BLaER1 treated with 17β-estradiol and CSF1 and Interleukin-3, amounts not matched to agents 10 nM and 100 nM (cell line): ENCODE results near the gene PGAP1.

ENCODE experiments used
- H3K27ac ChIP-seq, 11 experiments: shearing (Covaris generic); formaldehyde crosslinking; 2 replicates each; pipeline ENCODE4 v1.8.1; 2022
- H3K27me3 ChIP-seq, 11 experiments: shearing (Covaris generic); formaldehyde crosslinking; 2 replicates each; pipeline ENCODE4 v1.8.1; 2022
- H3K36me3 ChIP-seq, 11 experiments: shearing (Covaris generic); formaldehyde crosslinking; 2 replicates each; pipeline ENCODE4 v1.8.1; 2022
- H3K4me1 ChIP-seq, 10 experiments: shearing (Covaris generic); formaldehyde crosslinking; 2 replicates each; pipeline ENCODE4 v1.8.1; 2022
- H3K4me2 ChIP-seq, 11 experiments: shearing (Covaris generic); formaldehyde crosslinking; 2 replicates each; pipeline ENCODE4 v1.8.1; 2022
- H3K4me3 ChIP-seq, 10 experiments: shearing (Covaris generic); formaldehyde crosslinking; 2 replicates each; pipeline ENCODE4 v1.8.1; 2022
- H3K9ac ChIP-seq, 11 experiments: shearing (Covaris generic); formaldehyde crosslinking; 2 replicates each; pipeline ENCODE4 v1.8.1; 2022
- H3K9me3 ChIP-seq, 11 experiments: shearing (Covaris generic); formaldehyde crosslinking; replicated peaks in 1 of 11; 2 replicates each; pipeline ENCODE4 v1.8.1; 2022
- H4K20me1 ChIP-seq, 11 experiments: shearing (Covaris generic); formaldehyde crosslinking; 2 replicates each; pipeline ENCODE4 v1.8.1; 2022
- Cebpa-rat ChIP-seq, 11 experiments: shearing (Covaris generic); IDR thresholded peaks; 2 replicates each; pipeline ENCODE4 v1.8.1; 2022

The PGAP1 gene

DNA sequence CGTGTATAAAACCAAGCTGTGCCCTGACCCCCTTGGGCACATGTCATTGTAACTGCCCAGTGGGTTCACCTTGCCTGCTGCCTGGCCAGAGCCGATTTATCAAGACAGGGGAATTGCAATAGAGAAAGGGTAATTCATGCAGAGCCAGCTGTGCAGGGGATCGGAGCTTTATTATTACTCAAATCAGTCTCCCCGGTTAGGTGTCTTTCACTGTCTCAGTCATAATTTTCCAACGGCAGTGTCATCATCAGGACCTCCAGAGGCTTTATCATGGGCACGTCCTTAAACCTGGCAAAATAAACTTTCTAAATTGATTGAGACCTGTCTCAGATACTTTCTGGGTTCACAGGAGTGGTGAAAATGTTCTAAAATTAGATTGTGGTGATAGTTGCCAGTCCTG lies 29.6 kb upstream of the PGAP1 start:
- Histone ChIP-seq H3K27ac (no peak overlapping the region), H3K4me2 (no peak overlapping the region)
- no peak for TF ChIP-seq Cebpa-rat (IDR thresholded peaks at IDR 0.05)

DNA sequence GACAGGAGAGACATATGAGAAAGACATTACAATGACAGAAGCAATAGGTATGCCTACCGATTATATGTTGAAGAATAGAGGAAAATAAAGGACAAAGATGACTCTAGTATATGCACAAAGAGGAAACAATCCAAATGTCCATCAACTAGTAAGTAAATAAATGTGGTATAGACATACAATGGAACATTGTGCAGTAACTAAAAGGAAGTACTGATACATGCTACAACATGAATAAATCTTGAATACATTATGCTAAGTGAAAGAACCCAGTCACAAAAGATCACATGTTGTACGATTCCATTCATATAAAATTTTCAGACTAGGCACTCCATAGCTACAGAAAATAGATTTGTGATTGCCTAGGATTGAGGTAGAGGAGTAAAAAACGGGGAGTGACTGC lies 28.5 kb upstream of the PGAP1 start:
- no peak for TF ChIP-seq Cebpa-rat (IDR thresholded peaks at IDR 0.05)
- Histone ChIP-seq H3K9ac (no peak overlapping the region), H3K9me3 (peaks cover 0 to 5% (median 0%) of the 10 kb centered on the region in 11 experiments; a peak in 2 of 22 replicates), H3K36me3 (no peaks in the 10 kb centered on the region), H3K27me3 (no peaks in the 10 kb centered on the region), H3K4me1 (no peaks in the 10 kb centered on the region), H3K27ac (no peak overlapping the region), H3K4me2 (no peak overlapping the region), H4K20me1 (no peaks in the 10 kb centered on the region), H3K4me3 (no peak overlapping the region)

More for the DNA sequence above, 29.6 kb upstream of the PGAP1 start:
- Histone ChIP-seq H3K9me3 (peaks cover 0 to 5% (median 0%) of the 10 kb centered on the region in 11 experiments; a peak in 2 of 22 replicates), H3K9ac (no peak overlapping the region), H4K20me1 (no peaks in the 10 kb centered on the region), H3K27me3 (no peaks in the 10 kb centered on the region), H3K4me3 (no peak overlapping the region), H3K36me3 (no peaks in the 10 kb centered on the region), H3K4me1 (no peaks in the 10 kb centered on the region)

DNA sequence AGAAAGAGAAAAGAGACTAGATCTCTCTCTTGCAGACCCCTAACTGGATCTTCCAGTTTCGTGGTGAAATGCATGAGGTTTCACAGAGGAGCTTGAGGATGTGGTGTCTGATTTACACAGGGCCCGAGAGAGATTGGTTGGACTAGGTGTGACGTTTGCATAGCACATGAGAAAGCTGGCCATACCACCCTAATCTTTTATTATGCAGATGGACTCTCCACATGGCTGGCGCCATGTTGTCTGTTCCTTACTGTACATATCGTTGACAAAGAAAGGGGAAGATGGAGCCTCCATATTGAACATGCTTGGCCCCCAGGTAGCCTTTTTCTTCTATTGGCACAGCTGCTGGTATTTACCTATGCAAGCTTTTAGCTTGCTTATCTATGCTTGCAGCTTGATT lies 27.5 kb upstream of the PGAP1 start:
- Histone ChIP-seq H3K9me3 (peaks cover 0 to 5% (median 0%) of the 10 kb centered on the region in 11 experiments; a peak in 2 of 22 replicates), H3K27me3 (no peaks in the 10 kb centered on the region), H3K36me3 (no peaks in the 10 kb centered on the region), H3K4me3 (no peak overlapping the region), H3K4me2 (no peak overlapping the region), H4K20me1 (no peaks in the 10 kb centered on the region), H3K27ac (no peak overlapping the region), H3K4me1 (no peaks in the 10 kb centered on the region), H3K9ac (no peak overlapping the region)
- no peak for TF ChIP-seq Cebpa-rat (IDR thresholded peaks at IDR 0.05)

DNA sequence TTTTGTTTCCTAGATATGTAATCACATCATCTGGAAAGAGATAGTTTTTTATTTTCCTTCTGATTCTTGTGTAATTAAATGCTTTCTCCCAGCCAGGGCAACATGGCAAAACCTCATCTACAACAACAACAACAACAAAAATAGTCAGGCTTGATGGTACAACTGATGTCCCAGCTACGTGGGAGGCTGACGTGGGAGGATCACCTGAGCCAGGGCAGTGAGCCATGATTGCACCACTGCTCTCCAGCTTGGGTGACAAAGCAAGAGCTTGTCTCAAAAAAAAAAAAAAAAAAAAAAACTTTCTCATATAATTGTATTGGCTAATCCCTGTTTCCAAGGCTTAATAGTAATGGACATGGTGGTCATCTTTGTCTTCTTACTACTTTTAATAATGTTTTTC lies 26.4 kb upstream of the PGAP1 start:
- no peak for TF ChIP-seq Cebpa-rat (IDR thresholded peaks at IDR 0.05)
- H3K36me3 ChIP-seq, result no peaks in the 10 kb centered on the region
- no peaks in the 10 kb centered on the region for H3K4me1 ChIP-seq
- H3K4me3 ChIP-seq, result no peak overlapping the region
- no peaks in the 10 kb centered on the region for H3K9me3 ChIP-seq
- H3K4me2 ChIP-seq, result no peak overlapping the region
- H3K9ac ChIP-seq, result no peak overlapping the region
- no peak overlapping the region for H3K27ac ChIP-seq
- no peaks in the 10 kb centered on the region for H3K27me3 ChIP-seq
- no peaks in the 10 kb centered on the region for H4K20me1 ChIP-seq

DNA sequence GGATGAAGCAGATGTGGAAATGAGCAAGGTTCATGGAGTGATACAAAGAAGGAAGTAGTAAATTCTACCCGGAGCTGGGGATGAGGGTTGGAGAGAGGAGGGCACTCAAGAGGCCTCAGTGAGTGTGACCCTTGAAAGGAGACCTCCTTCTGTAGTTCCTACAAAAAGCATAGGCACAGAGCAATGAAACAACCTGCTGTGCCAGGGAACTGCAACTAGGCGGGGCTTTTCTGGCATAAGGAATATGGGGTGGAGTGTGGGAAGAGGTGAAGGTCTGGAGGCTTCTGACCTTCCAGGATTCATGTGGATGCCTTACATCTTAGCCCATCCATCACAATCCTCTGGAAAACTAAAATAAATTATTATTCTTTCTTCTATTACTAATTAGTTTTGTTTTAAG lies 25.5 kb upstream of the PGAP1 start:
- Histone ChIP-seq H3K4me1 (no peaks in the 10 kb centered on the region), H3K27ac (no peak overlapping the region), H3K4me3 (no peak overlapping the region), H3K36me3 (no peaks in the 10 kb centered on the region), H4K20me1 (no peaks in the 10 kb centered on the region), H3K4me2 (no peak overlapping the region), H3K27me3 (no peaks in the 10 kb centered on the region), H3K9me3 (no peaks in the 10 kb centered on the region), H3K9ac (no peak overlapping the region)
- TF ChIP-seq Cebpa-rat (IDR thresholded peaks at IDR 0.05), result no peak

DNA sequence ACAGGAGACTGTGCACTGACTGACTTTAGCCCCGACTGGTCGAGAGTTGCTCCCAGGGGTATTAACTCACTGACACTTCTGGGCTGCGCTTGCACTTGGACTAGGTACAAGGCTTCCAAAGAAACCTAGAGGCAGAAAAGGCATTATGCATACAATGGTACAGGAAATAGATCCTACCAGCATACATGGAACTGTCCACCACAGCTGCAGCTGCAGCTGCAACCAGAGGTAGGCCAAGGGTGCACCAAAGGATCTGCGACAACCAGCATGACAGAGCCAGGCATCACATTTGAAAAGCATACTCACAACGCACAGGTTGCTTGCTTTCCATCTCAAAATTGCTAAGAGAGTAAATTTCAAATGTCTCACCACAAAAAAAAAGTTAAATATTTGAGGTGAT lies 22.6 kb upstream of the PGAP1 start:
- no peaks in the 10 kb centered on the region for H3K36me3 ChIP-seq
- H3K9me3 ChIP-seq, result no peaks in the 10 kb centered on the region
- no peak overlapping the region for H3K4me3 ChIP-seq
- H3K27me3 ChIP-seq, result no peaks in the 10 kb centered on the region
- no peak for TF ChIP-seq Cebpa-rat (IDR thresholded peaks at IDR 0.05)
- no peaks in the 10 kb centered on the region for H3K4me1 ChIP-seq
- H3K4me2 ChIP-seq, result no peak overlapping the region
- H4K20me1 ChIP-seq, result no peaks in the 10 kb centered on the region
- H3K9ac ChIP-seq, result no peak overlapping the region
- no peak overlapping the region for H3K27ac ChIP-seq

DNA sequence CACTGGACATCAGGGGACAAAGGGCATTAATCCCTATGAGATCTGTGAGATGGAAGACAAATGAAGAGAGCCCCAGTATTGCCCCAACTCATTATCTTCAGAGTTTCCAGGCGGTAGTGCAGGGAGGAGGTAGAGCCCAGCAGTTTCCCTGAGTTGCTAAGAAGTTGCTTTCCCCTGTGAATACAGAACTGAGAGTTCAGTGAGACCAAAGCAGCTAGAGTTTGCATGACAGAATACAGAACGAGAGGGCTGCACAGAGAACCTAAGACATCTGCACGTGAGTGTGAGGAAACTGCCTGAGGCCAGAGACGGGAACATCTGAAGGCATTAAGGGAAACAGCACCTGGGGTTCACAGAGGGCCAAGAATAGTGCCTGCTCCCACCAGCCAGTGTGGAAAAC lies 18.1 kb upstream of the PGAP1 start:
- Histone ChIP-seq H3K27ac (no peak overlapping the region), H3K27me3 (no peaks in the 10 kb centered on the region), H3K9ac (no peak overlapping the region), H3K9me3 (no peaks in the 10 kb centered on the region), H4K20me1 (no peaks in the 10 kb centered on the region), H3K4me1 (no peaks in the 10 kb centered on the region), H3K4me3 (no peak overlapping the region), H3K36me3 (no peaks in the 10 kb centered on the region), H3K4me2 (no peak overlapping the region)
- no peak for TF ChIP-seq Cebpa-rat (IDR thresholded peaks at IDR 0.05)

DNA sequence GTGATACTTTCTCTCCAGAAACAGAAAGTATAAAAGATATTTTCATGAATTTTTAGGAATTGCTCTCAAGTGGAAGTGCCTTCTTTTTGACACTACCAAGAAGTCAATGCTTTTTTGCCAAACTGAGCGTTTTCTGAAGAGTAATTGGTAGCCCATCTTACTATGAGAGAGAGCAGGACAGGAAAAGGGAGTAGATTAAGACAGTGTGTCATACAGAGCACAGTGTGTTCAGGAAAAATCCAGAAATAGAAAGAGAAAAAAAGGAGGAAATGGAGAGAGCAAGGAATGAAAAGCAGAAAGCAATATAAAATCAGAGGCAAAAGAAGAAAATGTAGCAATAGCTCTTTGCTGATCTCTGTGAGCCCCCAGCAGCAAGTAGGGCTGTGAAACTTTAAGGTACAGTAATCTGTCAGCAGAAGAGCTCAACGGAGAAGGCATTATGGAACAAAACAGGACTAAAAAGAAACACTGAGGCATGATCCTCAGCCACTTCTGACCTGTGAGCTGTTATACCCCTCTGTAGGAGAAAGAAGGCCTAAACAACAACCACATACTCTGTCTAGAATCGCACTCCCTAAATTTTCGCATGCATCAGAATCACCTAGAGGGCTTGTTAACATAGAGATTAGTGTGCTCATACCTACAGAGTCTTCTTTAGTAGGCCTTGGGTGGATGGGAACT lies 15.0 kb upstream of the PGAP1 start:
- H3K36me3 ChIP-seq, result no peaks in the 10 kb centered on the region
- no peak for TF ChIP-seq Cebpa-rat (IDR thresholded peaks at IDR 0.05)
- no peaks in the 10 kb centered on the region for H3K4me1 ChIP-seq
- no peaks in the 10 kb centered on the region for H4K20me1 ChIP-seq
- no peak overlapping the region for H3K9ac ChIP-seq
- H3K4me3 ChIP-seq, result no peak overlapping the region
- H3K27me3 ChIP-seq, result no peaks in the 10 kb centered on the region
- no peak overlapping the region for H3K4me2 ChIP-seq
- H3K9me3 ChIP-seq, result no peaks in the 10 kb centered on the region
- no peak overlapping the region for H3K27ac ChIP-seq

DNA sequence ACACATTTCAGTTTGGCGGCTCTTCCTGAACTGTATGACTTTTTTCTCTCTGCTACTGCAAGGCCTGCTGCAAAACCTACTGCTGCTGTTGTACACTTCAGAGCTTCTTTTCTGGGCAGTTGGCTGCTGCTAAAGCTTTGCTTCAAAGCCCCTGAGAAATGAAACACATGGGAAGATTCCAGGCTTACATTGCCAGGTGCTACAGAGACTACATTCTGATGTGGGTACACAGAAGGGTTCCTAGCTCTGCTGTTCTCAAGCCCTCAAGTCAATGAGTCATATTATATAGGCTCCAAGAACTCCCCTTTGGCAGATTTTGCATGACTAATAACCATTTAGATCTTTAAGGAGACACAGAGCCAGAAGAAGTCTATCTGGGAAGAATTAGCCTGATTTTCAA lies 12.9 kb upstream of the PGAP1 start:
- Histone ChIP-seq H3K27me3 (no peaks in the 10 kb centered on the region), H3K4me1 (no peaks in the 10 kb centered on the region), H3K27ac (no peak overlapping the region), H3K4me3 (no peak overlapping the region), H3K9me3 (no peaks in the 10 kb centered on the region), H3K36me3 (no peaks in the 10 kb centered on the region), H3K4me2 (no peak overlapping the region), H4K20me1 (no peaks in the 10 kb centered on the region), H3K9ac (no peak overlapping the region)
- TF ChIP-seq Cebpa-rat (IDR thresholded peaks at IDR 0.05), result no peak

DNA sequence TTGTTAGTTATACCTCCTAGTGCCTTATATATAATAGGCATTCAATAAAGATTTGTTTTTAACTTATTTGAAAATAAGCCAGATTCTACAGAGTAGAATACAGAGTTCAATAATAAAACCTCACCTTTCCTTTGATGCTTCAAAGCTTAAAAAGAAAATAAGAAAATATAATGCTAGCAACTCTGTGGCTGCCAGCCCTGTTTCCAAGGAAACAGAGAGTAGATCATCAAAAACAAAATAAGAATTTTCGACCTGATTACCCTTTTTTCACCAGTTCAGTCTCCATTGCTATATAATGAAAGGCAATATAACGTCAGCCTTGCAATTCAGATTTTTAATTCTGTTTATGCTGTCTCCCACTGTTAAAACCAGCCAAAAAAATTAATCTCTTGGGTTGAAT lies 8.9 kb upstream of the PGAP1 start:
- H3K27me3 ChIP-seq, result no peaks in the 10 kb centered on the region
- H3K4me1 ChIP-seq, result no peaks in the 10 kb centered on the region
- no peak overlapping the region for H3K4me3 ChIP-seq
- no peak for TF ChIP-seq Cebpa-rat (IDR thresholded peaks at IDR 0.05)
- no peak overlapping the region for H3K4me2 ChIP-seq
- no peaks in the 10 kb centered on the region for H3K36me3 ChIP-seq
- H4K20me1 ChIP-seq, result no peaks in the 10 kb centered on the region
- H3K9ac ChIP-seq, result no peak overlapping the region
- no peak overlapping the region for H3K27ac ChIP-seq
- H3K9me3 ChIP-seq, result no peaks in the 10 kb centered on the region
